ENCODE measurements around the gene AGAP1.

DNA sequence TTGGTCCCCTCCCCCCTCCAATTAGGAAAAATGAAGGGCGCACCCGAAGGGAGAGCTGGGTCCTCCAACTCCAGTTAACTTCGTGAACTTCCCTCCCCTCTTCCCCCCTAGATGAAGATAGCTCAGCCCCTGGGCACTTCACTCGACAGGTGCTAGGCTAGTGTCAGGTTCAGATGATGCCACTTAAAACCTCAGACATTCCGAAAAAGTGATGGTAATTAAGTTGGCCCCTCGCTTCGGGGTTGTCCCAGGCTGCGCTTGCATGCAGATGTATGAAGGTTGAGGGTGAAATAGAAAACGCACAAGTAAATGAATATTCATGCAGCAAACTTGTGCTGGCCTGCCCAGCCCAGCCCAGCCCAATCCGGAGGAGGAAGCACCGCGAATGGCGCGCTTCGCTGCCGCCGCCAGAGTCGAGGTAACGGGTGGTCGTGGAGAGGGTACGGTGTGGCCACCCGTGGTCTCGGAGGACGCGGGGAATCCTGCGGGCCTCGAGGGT is 677.4 kb downstream of the AGAP1 start:
- TF ChIP-seq POLR2A (IDR thresholded peaks at IDR 0.05; ENCODE audit: low read length) (no peak), POLR2AphosphoS2 (conservative IDR thresholded peaks at IDR 0.05; ENCODE audit: low read length) (no peak), RFX5 (IDR thresholded peaks at IDR 0.05) (no peak)

Data from A549 (cell line).